Prostate gland (tissue), 2 donors: ENCODE data around the gene PCDH12. TPM values are rescaled to one million over a fixed set of nuclear protein-coding genes. Genes with fewer than 3 reads are reported as not detected.
A peak's percentile ranks its signal among the peaks of the same experiment; 100 is the strongest.

Experiments
- DNase-seq: peaks from one replicate; pipeline ENCODE4 v3.0.0-alpha.2; 2019; ENCODE audit warnings: low spot score
- H3K27ac ChIP-seq, 2 donors: fragments of 200-600 bp; sonication (generic); 2 replicates each; pipeline ENCODE4 v1.5.1; 2017 to 2019
- H3K27me3 ChIP-seq: fragments of 200-600 bp; sonication (generic); replicated peaks from 2 replicates; pipeline ENCODE4 v1.5.1; 2019; ENCODE audit not compliant: insufficient read depth
- H3K36me3 ChIP-seq, 2 donors: fragments of 200-600 bp; sonication (generic); 1 replicate in 1 of 2; 2 replicates in 1 of 2; pipeline versions ENCODE4 v1.5.1 to v1.8.1; 2017 to 2019
- H3K4me1 ChIP-seq: fragments of 200-600 bp; sonication (generic); replicated peaks from 2 replicates; pipeline ENCODE4 v1.5.1; 2019
- H3K4me3 ChIP-seq, 2 donors: fragments of 200-600 bp; sonication (generic); 2 replicates each; pipeline ENCODE4 v1.5.1; 2017 to 2019
- H3K9me3 ChIP-seq: fragments of 200-600 bp; sonication (generic); 2 replicates; pipeline ENCODE4 v1.5.1; 2017
- POLR2A ChIP-seq: fragments of 450-650 bp; IDR thresholded peaks from one replicate; pipeline ENCODE4 v1.6.1; 2016; ENCODE audit warnings: antibody characterized with exemption, mild to moderate bottlenecking
- POLR2AphosphoS5 ChIP-seq: sonication (generic); formaldehyde crosslinking; IDR thresholded peaks from one replicate; pipeline ENCODE4 v1.6.1; 2017; ENCODE audit warnings: antibody characterized with exemption
- WGBS: methylation state at CpG from one replicate; pipeline ENCODE4 v1.1.5; 2018; 5-methylcytosine and 5-hydroxymethylcytosine counted together
- intact Hi-C: fragments of 100-400 bp; cut with DNase I; formaldehyde crosslinking; loops from one replicate; pipeline ENCODE4 v1.14.2; 2022
- total RNA-seq, 2 donors: library from RNA; depleted of rRNA; stranded (reverse); fragments of >200 nt; gene quantifications; one replicate each; pipeline ENCODE4 v1.1.0, GENCODE V29; 2016
- TF ChIP-seq, protein P1 (sequence below), 4 experiments: fragments of 200-600 bp in 2 of 4; fragments of 450-650 bp in 2 of 4; sonication (generic) in 2 of 4; IDR thresholded peaks; 1 replicate in 3 of 4; 2 replicates in 1 of 4; pipeline ENCODE4 v1.5.1; 2016 to 2019; ENCODE audit warnings: antibody characterized with exemption in 4 of 4, mild to moderate bottlenecking in 2 of 4, moderate library complexity in 2 of 4

The PCDH12 gene
- 1 to 10 TPM in 1 of 2 donors, under 1 TPM in 1; 0.82 to 1.4 TPM for total RNA-seq

GRCh38 chr5:141958113-141958512 is at the start of gene PCDH12:
PCDH12 (minus strand) TSS chr5:141958202; CDS start chr5:141957851, 351 bp downstream.
- 34% methylated on average over 7 of the region's 7 CpGs for WGBS
- Histone ChIP-seq H3K4me3 (no peak within 1 kb of the TSS), H3K27me3 (no peaks in the 10 kb centered on the region), H3K27ac (no peak within 1 kb of the TSS), H3K4me1 (no peaks in the 10 kb centered on the region), H3K9me3 (no peaks in the 10 kb centered on the region), H3K36me3 (no peaks in the 10 kb centered on the region)
- intact Hi-C loops, result no loop called here
- no peak for TF ChIP-seq POLR2AphosphoS5
- TF ChIP-seq, protein P1, sequence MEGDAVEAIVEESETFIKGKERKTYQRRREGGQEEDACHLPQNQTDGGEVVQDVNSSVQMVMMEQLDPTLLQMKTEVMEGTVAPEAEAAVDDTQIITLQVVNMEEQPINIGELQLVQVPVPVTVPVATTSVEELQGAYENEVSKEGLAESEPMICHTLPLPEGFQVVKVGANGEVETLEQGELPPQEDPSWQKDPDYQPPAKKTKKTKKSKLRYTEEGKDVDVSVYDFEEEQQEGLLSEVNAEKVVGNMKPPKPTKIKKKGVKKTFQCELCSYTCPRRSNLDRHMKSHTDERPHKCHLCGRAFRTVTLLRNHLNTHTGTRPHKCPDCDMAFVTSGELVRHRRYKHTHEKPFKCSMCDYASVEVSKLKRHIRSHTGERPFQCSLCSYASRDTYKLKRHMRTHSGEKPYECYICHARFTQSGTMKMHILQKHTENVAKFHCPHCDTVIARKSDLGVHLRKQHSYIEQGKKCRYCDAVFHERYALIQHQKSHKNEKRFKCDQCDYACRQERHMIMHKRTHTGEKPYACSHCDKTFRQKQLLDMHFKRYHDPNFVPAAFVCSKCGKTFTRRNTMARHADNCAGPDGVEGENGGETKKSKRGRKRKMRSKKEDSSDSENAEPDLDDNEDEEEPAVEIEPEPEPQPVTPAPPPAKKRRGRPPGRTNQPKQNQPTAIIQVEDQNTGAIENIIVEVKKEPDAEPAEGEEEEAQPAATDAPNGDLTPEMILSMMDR (IDR thresholded peaks at IDR 0.05), result no peak
- no peak for TF ChIP-seq POLR2A
- no peak for DNase-seq

DNA sequence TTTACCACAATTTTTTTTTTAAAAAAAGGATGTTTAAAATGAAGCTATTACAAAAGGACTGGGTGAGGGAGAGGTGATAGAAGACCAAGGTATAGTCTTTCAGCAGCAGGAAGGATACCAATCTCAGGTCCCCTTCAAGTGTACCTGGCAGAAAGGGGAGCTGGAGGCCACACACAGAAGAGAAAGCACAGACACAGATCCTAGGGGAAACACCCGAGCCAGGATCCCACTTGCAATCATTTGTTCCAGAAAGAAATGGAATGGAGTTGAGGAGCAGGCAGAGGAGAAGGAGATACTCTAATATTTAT is 49.2 kb upstream of the PCDH12 start:
- H3K9me3 ChIP-seq, result no peaks in the 10 kb centered on the region
- no peaks in the 10 kb centered on the region for H3K4me1 ChIP-seq
- H3K27ac ChIP-seq, result no peak overlapping the region
- WGBS, result 76% methylated on average over 1 of the region's 1 CpG
- H3K27me3 ChIP-seq, result no peaks in the 10 kb centered on the region
- intact Hi-C loops, result no loop called here
- H3K4me3 ChIP-seq, result no peak overlapping the region
- H3K36me3 ChIP-seq, result no peaks in the 10 kb centered on the region
- no peak for DNase-seq
- TF ChIP-seq POLR2A (no peak), POLR2AphosphoS5 (no peak)
- TF ChIP-seq, protein P1 (IDR thresholded peaks at IDR 0.05), result no peak

DNA sequence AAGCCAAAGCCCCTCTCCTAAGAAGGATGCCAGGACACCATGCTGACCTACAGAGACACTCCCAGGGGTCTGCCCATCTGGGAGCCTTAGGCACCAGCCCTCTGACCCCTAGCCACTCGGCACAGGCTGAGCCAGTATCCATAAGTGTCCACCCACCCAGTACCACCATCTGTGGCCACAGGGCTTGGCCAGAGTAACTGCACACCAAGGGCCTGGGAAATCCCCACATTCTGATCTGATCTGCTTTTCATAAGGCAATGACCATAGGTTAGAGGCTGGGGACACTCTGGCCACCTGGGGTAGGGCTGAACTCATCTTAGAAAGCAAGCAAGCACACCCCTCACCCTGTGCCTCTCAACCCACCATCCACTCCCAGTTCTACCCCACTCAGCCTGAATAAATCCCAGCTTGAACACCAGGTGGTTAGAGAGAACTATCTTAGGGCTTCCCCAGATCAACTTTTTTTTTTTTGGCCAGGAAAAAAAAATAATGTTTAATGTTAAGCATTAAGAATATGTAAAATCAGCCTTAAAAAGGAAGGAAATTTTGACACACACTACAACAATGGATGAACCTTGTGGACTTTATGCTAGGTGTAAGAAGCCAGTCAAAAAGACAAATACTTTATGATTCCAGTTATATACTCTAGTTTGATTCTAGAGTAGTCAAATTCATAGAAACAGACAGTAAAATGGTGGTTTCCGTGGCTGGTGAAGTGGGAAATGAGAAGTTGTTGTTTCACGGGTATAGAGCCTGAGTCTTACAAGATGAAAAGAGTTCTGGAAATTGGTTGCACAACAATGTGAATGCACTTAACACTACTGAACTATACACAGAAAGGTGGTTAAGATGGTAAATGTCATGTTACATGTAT is 48.6 kb upstream of the PCDH12 start:
- no peaks in the 10 kb centered on the region for H3K36me3 ChIP-seq
- no peaks in the 10 kb centered on the region for H3K27me3 ChIP-seq
- TF ChIP-seq POLR2A (no peak), POLR2AphosphoS5 (no peak)
- TF ChIP-seq, protein P1 (IDR thresholded peaks at IDR 0.05), result no peak
- no peaks in the 10 kb centered on the region for H3K9me3 ChIP-seq
- no peak overlapping the region for H3K27ac ChIP-seq
- no peaks in the 10 kb centered on the region for H3K4me1 ChIP-seq
- no peak overlapping the region for H3K4me3 ChIP-seq
- DNase-seq, result no peak
- intact Hi-C loops, result no loop called here
- 83% methylated on average over 3 of the region's 3 CpGs for whole genome bisulfite sequencing

GRCh38 chr5:142003266-142003800 is 45.3 kb upstream of the PCDH12 start:
- peak overlapping the region in 1 of 2 donors; percentile 4 for H3K27ac ChIP-seq
- TF ChIP-seq, protein P1 (IDR thresholded peaks at IDR 0.05), result no peak
- TF ChIP-seq POLR2AphosphoS5 (no peak), POLR2A (no peak)
- no peak overlapping the region for H3K4me3 ChIP-seq
- 48% methylated on average over 2 of the region's 2 CpGs for WGBS
- intact Hi-C loops, result no loop called here
- DNase-seq, result no peak
- H3K9me3 ChIP-seq, result no peaks in the 10 kb centered on the region
- no peaks in the 10 kb centered on the region for H3K27me3 ChIP-seq
- H3K36me3 ChIP-seq, result no peaks in the 10 kb centered on the region
- H3K4me1 ChIP-seq, result no peaks in the 10 kb centered on the region
